Heart right ventricle (tissue), 16 donors: Measurements from ENCODE around the gene CFAP73. TPM values are rescaled to one million over a fixed set of nuclear protein-coding genes. Genes with fewer than 3 reads are reported as not detected.

ENCODE experiments used
- ATAC-seq, 8 donors: fragments of 200-7000 bp; cut with Tn5 transposase; one replicate each; pipeline ENCODE4 v1.9.1; 2020; ENCODE audit warnings: mild to moderate bottlenecking in 8 of 8, moderate library complexity in 8 of 8, moderate number of reproducible peaks in 1 of 8
- DNase-seq, 2 donors: peaks; one replicate each; pipeline ENCODE4 v3.0.0-alpha.2; 2020
- H3K27ac ChIP-seq, 10 donors: fragments of 200-600 bp; sonication (generic) in 2 of 10; one replicate each; pipeline versions ENCODE4 v1.5.0 to v1.8.0; 2020 to 2022; ENCODE audit warnings: mild to moderate bottlenecking in 3 of 10
- H3K27me3 ChIP-seq, 7 donors: fragments of 200-600 bp; one replicate each; pipeline ENCODE4 v1.8.0; 2021 to 2022; ENCODE audit warnings: mild to moderate bottlenecking in 2 of 7
- H3K36me3 ChIP-seq, 9 donors: fragments of 200-600 bp; sonication (generic) in 1 of 9; one replicate each; pipeline versions ENCODE4 v1.5.0 to v1.8.0; 2020 to 2022; ENCODE audit warnings: mild to moderate bottlenecking in 2 of 9
- H3K4me1 ChIP-seq, 9 donors: fragments of 200-600 bp; sonication (generic) in 1 of 9; one replicate each; pipeline versions ENCODE4 v1.5.0 to v1.8.0; 2020 to 2022; ENCODE audit warnings: mild to moderate bottlenecking in 4 of 9
- H3K4me3 ChIP-seq, 10 donors: fragments of 200-600 bp; sonication (generic) in 2 of 10; one replicate each; pipeline versions ENCODE4 v1.5.0 to v1.8.0; 2020 to 2022; ENCODE audit warnings: mild to moderate bottlenecking in 7 of 10, moderate library complexity in 2 of 10
- H3K9me3 ChIP-seq, 11 donors: fragments of 200-600 bp in 10 of 11; sonication (generic) in 2 of 11; one replicate each; pipeline versions ENCODE4 v1.5.0 to v1.8.0; 2013 to 2022; ENCODE audit warnings: mild to moderate bottlenecking in 2 of 11, control low read depth in 1 of 11, moderate library complexity in 1 of 11
- WGBS, 2 donors: extraction: QIAGEN DNeasy Blood & Tissue Kit; methylation state at CpG; one replicate each; pipeline ENCODE4 v1.1.7; 2013; ENCODE audit warnings: inconsistent platforms in 1 of 2; 5-methylcytosine and 5-hydroxymethylcytosine counted together
- intact Hi-C, 10 donors: fragments of 100-400 bp; cut with DNase I; formaldehyde crosslinking; loops; one replicate each; pipeline versions ENCODE4 v1.11.1 to v1.14.2; 2022
- polyA plus RNA-seq, 2 donors: library from polyadenylated mRNA; stranded (reverse); fragments of 200-250 nt; gene quantifications; one replicate each; pipeline ENCODE4 v1.2.3, GENCODE V29; 2013
- total RNA-seq, 10 donors: library from RNA; stranded (reverse); fragmentation: NEBNext Ultra II Directional in 3 of 10; extraction: Animal tissue kit (Norgen Biotek cat#: 25700) in 3 of 10; gene quantifications; one replicate each; pipeline versions ENCODE4 v1.2.1 to v1.2.4, GENCODE V29; 2021 to 2023
- TF ChIP-seq, protein P1 (sequence below), 9 donors: fragments of 200-600 bp; sonication (generic) in 2 of 9; IDR thresholded peaks; one replicate each; pipeline versions ENCODE4 v1.5.0 to v1.8.0; 2021 to 2022; ENCODE audit warnings: antibody characterized with exemption in 9 of 9, mild to moderate bottlenecking in 5 of 9, moderate library complexity in 1 of 9
- donor health status: Arrhythmogenic right ventricular cardiomyopathy.
- donor health status: ischemic (EF 13 %, LVEDD 7.1; RV severe dilation, severe dysfunction).
- donor health status: healthy with polysubstance abuse.
- donor health status: DM: no; HTN: yes; CAD: no.
- donor health status: DM: no; HTN: no; CAD: no.
- donor health status: ischemic (EF 25% LVEDD 6.9; RV normal size, moderate dysfunction).
- donor health status: ischemic (EF 25% LVEDD 5.7; RV mildly dilated, moderate dysfunction).
- donor health status: healthy.
- donor health status: DM: yes; HTN: yes; CAD: no.
- donor health status: Ischemic cardiomyopathy.
- donor health status: ischemic (EF 35%, LVEDD 5.7; RV mildly dilated, moderate dysfunction).
- donor health status: nonischemic (EF 11% LVEDD 7.7; RV severe dilation, severe dysfunction).
- donor health status: DM: yes; HTN: yes; CAD: no.
- donor health status: PGD.
- donor health status: ischemic (EF 29% LVEDD 5.4; RV normal size, mild dysfunction).
- donor health status: nonischemic (EF 23%, LVEDD 6.1; RV moderate dilation, normal function).

CFAP73 gene
- total and polyA plus RNA-seq, 12 donors: 0.10 TPM; not detected in 11

DNA sequence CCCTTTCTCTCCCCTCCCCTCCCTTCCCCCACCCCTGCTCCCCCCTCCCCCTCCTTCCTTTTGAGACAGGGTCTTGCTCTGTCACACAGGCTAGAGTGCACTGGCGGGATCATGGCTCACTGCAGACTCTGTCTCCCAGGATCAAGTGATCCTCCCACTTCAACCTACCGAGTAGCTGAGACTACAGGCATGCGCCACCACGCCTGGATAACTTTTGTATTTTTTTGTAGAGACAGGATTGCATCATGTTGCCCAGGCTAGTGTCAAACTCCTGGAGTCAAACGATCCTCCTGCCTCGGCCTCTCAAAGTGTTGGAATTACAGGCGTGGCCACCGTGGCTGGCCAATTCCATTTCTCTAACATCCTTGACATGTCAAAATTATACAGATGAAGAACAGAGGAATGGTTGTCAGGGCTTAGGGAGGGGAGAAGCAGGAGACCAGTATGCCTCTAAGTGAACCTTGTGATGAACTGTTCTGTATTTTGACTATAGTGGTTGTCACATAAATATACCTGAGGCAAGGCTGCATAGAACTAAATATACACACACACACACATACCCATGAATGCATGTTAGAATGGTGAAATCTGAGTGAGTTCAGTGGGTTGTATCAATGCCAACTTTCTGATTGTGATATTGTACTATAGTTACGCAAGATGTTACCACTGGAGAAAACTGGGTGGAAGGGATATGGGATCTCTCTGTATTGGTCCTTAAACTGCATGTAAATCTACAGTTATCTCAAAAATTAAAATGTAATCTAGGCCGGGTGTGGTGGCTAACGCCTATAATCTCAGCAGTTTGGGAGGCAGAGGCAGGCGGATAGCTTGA, 3.6 kb upstream of the CFAP73 start:
- Histone ChIP-seq H3K9me3 (peaks cover 0 to 8% (median 0%) of the 10 kb centered on the region in 11 donors), H3K4me3 (no peak overlapping the region), H3K27me3 (peaks cover 0 to 31% (median 14%) of the 10 kb centered on the region in 7 donors), H3K27ac (no peak overlapping the region), H3K36me3 (no peaks in the 10 kb centered on the region), H3K4me1 (peaks cover 0 to 20% (median 7%) of the 10 kb centered on the region in 9 donors)
- WGBS, 2 donors: 70 to 75% methylated on average over 12 of the region's 12 CpGs
- TF ChIP-seq, protein P1, sequence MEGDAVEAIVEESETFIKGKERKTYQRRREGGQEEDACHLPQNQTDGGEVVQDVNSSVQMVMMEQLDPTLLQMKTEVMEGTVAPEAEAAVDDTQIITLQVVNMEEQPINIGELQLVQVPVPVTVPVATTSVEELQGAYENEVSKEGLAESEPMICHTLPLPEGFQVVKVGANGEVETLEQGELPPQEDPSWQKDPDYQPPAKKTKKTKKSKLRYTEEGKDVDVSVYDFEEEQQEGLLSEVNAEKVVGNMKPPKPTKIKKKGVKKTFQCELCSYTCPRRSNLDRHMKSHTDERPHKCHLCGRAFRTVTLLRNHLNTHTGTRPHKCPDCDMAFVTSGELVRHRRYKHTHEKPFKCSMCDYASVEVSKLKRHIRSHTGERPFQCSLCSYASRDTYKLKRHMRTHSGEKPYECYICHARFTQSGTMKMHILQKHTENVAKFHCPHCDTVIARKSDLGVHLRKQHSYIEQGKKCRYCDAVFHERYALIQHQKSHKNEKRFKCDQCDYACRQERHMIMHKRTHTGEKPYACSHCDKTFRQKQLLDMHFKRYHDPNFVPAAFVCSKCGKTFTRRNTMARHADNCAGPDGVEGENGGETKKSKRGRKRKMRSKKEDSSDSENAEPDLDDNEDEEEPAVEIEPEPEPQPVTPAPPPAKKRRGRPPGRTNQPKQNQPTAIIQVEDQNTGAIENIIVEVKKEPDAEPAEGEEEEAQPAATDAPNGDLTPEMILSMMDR (IDR thresholded peaks at IDR 0.05): no peak
- no peak for ATAC-seq
- no peak for DNase-seq
- intact Hi-C loops: no loop called here

DNA sequence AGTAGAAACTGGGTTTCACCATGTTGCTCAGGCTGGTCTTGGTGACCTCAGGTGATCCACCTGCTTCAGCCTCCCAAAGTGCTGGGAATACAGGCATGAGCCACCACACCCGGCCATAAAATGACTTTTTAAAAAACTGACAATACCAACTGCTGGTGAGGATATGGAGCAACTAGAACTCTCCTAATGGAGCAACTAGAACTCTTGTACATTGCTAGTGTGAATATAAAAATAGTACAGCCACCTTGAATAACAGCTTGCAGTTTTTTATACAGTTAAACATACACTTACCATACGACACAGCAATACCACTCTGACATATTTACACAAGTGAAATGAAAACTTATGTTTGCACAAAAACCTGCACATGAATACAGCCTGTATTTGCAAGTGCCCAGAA, 2.5 kb upstream of the CFAP73 start:
- Histone ChIP-seq H3K4me1 (peaks cover 0 to 15% (median 7%) of the 10 kb centered on the region in 9 donors), H3K27me3 (peaks cover 3 to 41% (median 25%) of the 10 kb centered on the region in 7 donors), H3K9me3 (peaks cover 0 to 8% (median 0%) of the 10 kb centered on the region in 11 donors), H3K4me3 (no peak overlapping the region), H3K36me3 (no peaks in the 10 kb centered on the region), H3K27ac (no peak overlapping the region)
- intact Hi-C loops: no loop called here
- TF ChIP-seq, protein P1 (IDR thresholded peaks at IDR 0.05): no peak
- DNase-seq (no peak), ATAC-seq (no peak)
- 85 to 90% methylated on average over 2 of the region's 2 CpGs for WGBS, 2 donors

DNA sequence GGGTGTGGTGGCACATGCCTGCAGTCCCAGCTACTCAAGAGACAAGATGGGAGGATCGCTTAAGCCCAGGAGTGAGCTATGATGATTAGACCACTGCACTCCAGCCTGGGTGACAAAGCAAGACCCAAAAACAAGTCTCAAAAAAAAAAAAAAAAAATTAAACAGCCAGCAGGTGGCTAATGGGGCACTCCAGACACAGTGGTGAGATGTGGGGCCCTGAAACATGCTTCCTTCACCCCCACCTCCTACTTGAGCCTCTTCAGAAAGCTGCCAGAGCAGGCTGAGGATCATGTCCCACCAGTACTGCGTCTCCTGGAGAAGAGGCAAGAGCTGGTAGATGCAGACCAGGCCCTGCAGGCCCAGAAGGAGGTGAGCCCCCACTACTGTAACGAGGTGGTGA, 2.1 kb downstream of the CFAP73 start:
- H3K4me1 ChIP-seq: peaks cover 3 to 30% (median 23%) of the 10 kb centered on the region in 9 donors
- H3K9me3 ChIP-seq: peaks cover 0 to 8% (median 0%) of the 10 kb centered on the region in 11 donors
- no peak overlapping the region for H3K27ac ChIP-seq
- 87 to 89% methylated on average over 3 of the region's 3 CpGs for WGBS, 2 donors
- peaks cover 10 to 88% (median 68%) of the 10 kb centered on the region in 7 donors for H3K27me3 ChIP-seq
- intact Hi-C loops: loop anchor here (2.0 to 10.0 kb wide), 5 partner anchors 97 to 1981 kb away; partner anchors contain the start of gene DTX1 (in 2 of the 10)
- TF ChIP-seq, protein P1 (IDR thresholded peaks at IDR 0.05): no peak
- ATAC-seq (no peak), DNase-seq (no peak)
- H3K36me3 ChIP-seq: no peaks in the 10 kb centered on the region
- no peak overlapping the region for H3K4me3 ChIP-seq

DNA sequence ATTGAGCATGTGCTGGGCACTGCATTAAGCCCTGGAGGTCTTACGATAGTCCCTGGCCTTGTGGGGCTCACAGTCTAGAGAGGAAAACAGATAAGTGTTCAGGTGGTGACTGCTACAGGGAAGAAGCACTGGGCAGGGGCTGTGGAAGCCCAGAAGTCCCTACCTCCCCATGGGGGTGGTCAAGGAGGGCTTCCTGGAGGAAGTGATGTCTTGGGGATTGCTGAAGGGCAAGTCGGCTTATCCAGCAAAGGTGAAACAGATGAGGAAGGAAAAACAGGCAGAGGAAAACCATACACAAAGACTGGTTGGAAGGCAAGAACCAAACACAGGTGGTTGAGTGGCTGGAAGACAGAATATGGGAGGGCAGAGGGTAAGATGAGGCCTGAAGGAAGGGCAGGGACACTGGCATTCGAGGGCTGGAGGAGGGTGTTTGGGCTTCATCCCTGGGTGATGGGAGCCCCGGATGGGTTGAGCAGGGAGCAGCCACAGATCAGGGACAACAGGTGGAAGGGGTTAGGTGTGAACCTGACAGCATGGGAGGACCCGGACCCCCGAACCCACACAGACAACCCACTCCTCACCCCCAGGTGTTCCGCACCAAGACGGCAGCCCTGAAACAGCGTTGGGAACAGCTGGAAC, 2.8 kb downstream of the CFAP73 start:
- TF ChIP-seq, protein P1 (IDR thresholded peaks at IDR 0.05): no peak
- peaks cover 3 to 30% (median 23%) of the 10 kb centered on the region in 9 donors for H3K4me1 ChIP-seq
- intact Hi-C loops: loop anchor here (2.0 to 10.0 kb wide), 5 partner anchors 98 to 1980 kb away; partner anchors contain the start of gene DTX1 (in 2 of the 10)
- H3K4me3 ChIP-seq: peak overlapping the region in 8 of 10 donors; percentile 7 to 52 (median 48)
- WGBS, 2 donors: 22 to 24% methylated on average over 9 of the region's 9 CpGs
- no peak for DNase-seq
- H3K36me3 ChIP-seq: peaks cover 0 to 3% (median 0%) of the 10 kb centered on the region in 9 donors
- no peak for ATAC-seq
- no peak overlapping the region for H3K27ac ChIP-seq
- peaks cover 0 to 2% (median 0%) of the 10 kb centered on the region in 11 donors for H3K9me3 ChIP-seq
- peaks cover 10 to 84% (median 69%) of the 10 kb centered on the region in 7 donors for H3K27me3 ChIP-seq
